Tibial artery (tissue), 4 donors: ENCODE measurements around the gene PLEKHB2.

Experiments
- DNase-seq, 2 donors: peaks; one replicate each; pipeline ENCODE4 v3.0.0-alpha.2; 2019
- H3K27ac ChIP-seq, 2 donors: fragments of 200-600 bp; sonication (generic) in 1 of 2; 1 replicate in 1 of 2; 2 replicates in 1 of 2; pipeline ENCODE4 v1.5.1; 2018 to 2019; ENCODE audit warnings: mild to moderate bottlenecking in 1 of 2
- H3K27me3 ChIP-seq, 2 donors: fragments of 200-600 bp; sonication (generic) in 1 of 2; one replicate each; pipeline versions ENCODE4 v1.5.1 to v1.6.0; 2016 to 2019
- H3K36me3 ChIP-seq, 3 donors: fragments of 200-600 bp; sonication (generic) in 2 of 3; one replicate each; pipeline ENCODE4 v1.5.1; 2016 to 2019; ENCODE audit warnings: mild to moderate bottlenecking in 2 of 3
- H3K4me1 ChIP-seq, 4 donors: fragments of 200-600 bp; sonication (generic) in 2 of 4; 1 replicate in 3 of 4; 2 replicates in 1 of 4; pipeline ENCODE4 v1.5.1; 2016 to 2019
- H3K4me3 ChIP-seq, 2 donors: fragments of 200-600 bp; sonication (generic) in 1 of 2; 1 replicate in 1 of 2; 2 replicates in 1 of 2; pipeline ENCODE4 v1.5.1; 2018 to 2019; ENCODE audit warnings: mild to moderate bottlenecking in 2 of 2
- H3K9me3 ChIP-seq, 3 donors: fragments of 200-600 bp; sonication (generic) in 1 of 3; one replicate each; pipeline ENCODE4 v1.5.1; 2016 to 2019
- CTCF ChIP-seq, 2 experiments: fragments of 200-600 bp in 1 of 2; fragments of 450-650 bp in 1 of 2; IDR thresholded peaks; one replicate each; pipeline ENCODE4 v1.5.1; 2017 to 2019; ENCODE audit warnings: antibody characterized with exemption in 2 of 2, mild to moderate bottlenecking in 1 of 2, moderate library complexity in 1 of 2
- intact Hi-C: fragments of 100-400 bp; cut with DNase I; formaldehyde crosslinking; loops from one replicate; pipeline ENCODE4 v1.15.0; 2023; ENCODE audit warnings: low total_unique reads

Gene PLEKHB2

GRCh38 chr2:131105156-131105949 lies at the start of gene PLEKHB2:
Gene PLEKHB2, plus strand, starts transcription at chr2:131105336. Its CDS starts 15,606 bp downstream, at chr2:131120942.
- H3K4me1 ChIP-seq = peaks cover 0 to 34% (median 20%) of the 10 kb centered on the region in 4 donors
- no peaks in the 10 kb centered on the region for H3K9me3 ChIP-seq
- no peaks in the 10 kb centered on the region for H3K27me3 ChIP-seq
- peak within 1 kb of the TSS; percentile 90 to 91 for H3K27ac ChIP-seq
- peak; percentile 87 to 95 for DNase-seq
- no peaks in the 10 kb centered on the region for H3K36me3 ChIP-seq
- intact Hi-C loops = no loop called here
- peak within 1 kb of the TSS; percentile 86 to 88 for H3K4me3 ChIP-seq
- peak in 1 of 2 experiments; percentile 11 for TF ChIP-seq CTCF (IDR thresholded peaks at IDR 0.05)

- intact Hi-C loops = no loop called here
- H3K4me3 ChIP-seq = no peak overlapping the region
- DNase-seq = no peak
- H3K4me1 ChIP-seq = peaks cover 0 to 27% (median 11%) of the 10 kb centered on the region in 4 donors
- no peaks in the 10 kb centered on the region for H3K27me3 ChIP-seq
- H3K36me3 ChIP-seq = peaks cover 26 to 68% (median 42%) of the 10 kb centered on the region in 3 donors
- no peak for TF ChIP-seq CTCF (IDR thresholded peaks at IDR 0.05)
- H3K27ac ChIP-seq = no peak overlapping the region
- no peaks in the 10 kb centered on the region for H3K9me3 ChIP-seq
Observed at GRCh38 chr2:131056204-131056931, 48.8 kb upstream of the PLEKHB2 start.

GRCh38 chr2:131056932-131057287 lies 48.2 kb upstream of the PLEKHB2 start:
- H3K4me1 ChIP-seq = peaks cover 0 to 31% (median 14%) of the 10 kb centered on the region in 4 donors
- peaks cover 21 to 66% (median 39%) of the 10 kb centered on the region in 3 donors for H3K36me3 ChIP-seq
- H3K4me3 ChIP-seq = no peak overlapping the region
- H3K27ac ChIP-seq = no peak overlapping the region
- no peaks in the 10 kb centered on the region for H3K27me3 ChIP-seq
- no peak for TF ChIP-seq CTCF (IDR thresholded peaks at IDR 0.05)
- intact Hi-C loops = no loop called here
- H3K9me3 ChIP-seq = no peaks in the 10 kb centered on the region
- DNase-seq = no peak

GRCh38 chr2:131058214-131058843 lies 46.8 kb upstream of the PLEKHB2 start:
- peaks cover 9 to 58% (median 25%) of the 10 kb centered on the region in 3 donors for H3K36me3 ChIP-seq

More at GRCh38 chr2:131058214-131058843, 46.8 kb upstream of the PLEKHB2 start:
- Histone ChIP-seq H3K9me3 (no peaks in the 10 kb centered on the region), H3K4me1 (peaks cover 0 to 34% (median 14%) of the 10 kb centered on the region in 4 donors), H3K4me3 (no peak overlapping the region), H3K27ac (no peak overlapping the region), H3K27me3 (no peaks in the 10 kb centered on the region)
- DNase-seq = no peak
- intact Hi-C loops = no loop called here
- no peak for TF ChIP-seq CTCF (IDR thresholded peaks at IDR 0.05)
